Activated T-helper 1 cell treated with anti-CD3 and anti-CD28 coated beads, Interleukin-2, amount 50 U/mL, for 16 hours (primary cell): Measurements from ENCODE around the gene THAP7.
"Not testable (repeated sequence)": the region's sequence is repeated elsewhere in the genome, so short reads cannot be mapped to it uniquely, and the experiment has no call there.

Source experiments
- DNase-seq, 2 donors: peaks; one replicate each; pipeline ENCODE4 v3.0.0-alpha.2; 2020; ENCODE audit warnings: low read depth in 1 of 2, low spot score in 1 of 2

Gene THAP7

GRCh38 chr22:20979940-20980453 lies 21.9 kb downstream of the THAP7 start:
- no peak for DNase-seq

DNA sequence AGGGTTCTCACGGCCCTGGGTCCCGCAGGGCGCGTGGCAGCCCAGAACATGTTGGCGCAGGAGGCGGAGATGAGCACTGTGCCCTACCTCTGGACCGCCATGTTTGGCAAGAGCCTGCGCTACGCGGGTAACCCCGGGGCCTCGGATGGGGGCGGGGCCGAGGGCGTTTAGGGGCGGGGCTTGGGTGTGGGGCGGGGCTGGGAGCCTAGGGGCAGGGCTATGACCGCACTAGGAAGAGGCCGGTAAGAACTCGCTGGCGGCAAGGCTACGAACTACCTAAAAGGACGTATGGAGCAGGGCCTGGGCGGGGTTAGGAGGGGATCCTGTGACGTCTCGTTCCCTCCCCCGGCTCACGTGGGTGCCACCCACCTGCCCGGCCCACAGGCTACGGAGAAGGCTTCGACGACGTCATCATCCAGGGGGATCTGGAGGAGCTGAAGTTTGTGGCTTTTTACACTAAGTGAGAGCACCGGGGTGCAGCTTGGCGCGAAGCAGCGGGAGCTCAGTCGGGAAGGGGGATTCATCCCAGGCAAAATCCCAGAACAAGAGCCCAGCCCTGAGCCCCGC lies 22.6 kb downstream of the THAP7 start:
- peak in 1 of 2 donors; percentile 41 for DNase-seq

DNA sequence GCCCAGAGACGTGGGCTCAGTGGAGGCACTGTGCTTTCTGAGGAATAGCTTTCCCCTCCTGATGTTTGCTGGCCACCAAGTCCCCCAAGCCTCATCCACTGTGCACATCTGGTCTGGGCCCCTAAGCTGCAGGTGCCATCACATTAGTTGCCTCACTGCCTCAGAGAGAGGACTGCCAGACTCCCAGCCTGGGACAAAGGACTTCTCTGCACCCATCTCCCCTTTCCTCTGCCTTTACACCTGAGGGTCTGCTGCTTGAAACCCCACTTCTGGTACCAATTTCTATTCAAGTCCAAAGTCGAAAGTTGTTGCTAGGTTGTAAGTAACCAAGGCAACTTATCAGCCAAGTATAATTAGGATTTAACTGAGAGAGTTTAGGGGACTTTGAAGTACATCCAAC lies 23.5 kb downstream of the THAP7 start:
- no peak for DNase-seq

DNA sequence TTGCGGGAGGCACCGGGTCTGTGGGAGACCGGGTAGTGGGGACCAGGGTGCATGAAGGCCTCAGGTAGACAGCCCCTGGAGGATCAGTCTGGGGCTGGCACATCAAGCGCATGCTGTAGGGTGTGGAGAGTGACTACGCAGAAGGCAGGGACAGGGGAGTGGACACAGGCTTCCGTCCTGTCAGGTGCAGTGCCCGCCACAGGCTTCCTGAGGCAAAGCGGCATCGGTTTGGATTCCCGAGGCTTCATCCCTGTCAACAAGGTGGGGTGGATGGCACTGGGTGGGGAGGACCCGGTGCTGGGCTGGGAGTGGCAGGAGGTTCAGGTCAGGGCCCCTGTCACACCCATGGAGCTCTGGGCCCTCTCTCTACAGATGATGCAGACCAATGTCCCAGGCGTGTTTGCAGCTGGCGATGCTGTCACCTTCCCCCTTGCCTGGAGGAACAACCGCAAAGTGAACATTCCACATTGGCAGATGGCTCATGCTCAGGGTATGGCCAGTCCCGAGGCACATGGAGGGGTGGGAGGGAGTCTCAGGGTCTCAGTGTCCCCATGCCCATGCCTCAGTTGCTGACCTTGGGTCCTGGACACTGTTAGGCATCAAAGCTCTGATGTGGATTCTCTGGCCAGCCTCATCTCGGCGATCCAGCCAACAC lies 24.3 kb downstream of the THAP7 start:
- DNase-seq, result no peak

DNA sequence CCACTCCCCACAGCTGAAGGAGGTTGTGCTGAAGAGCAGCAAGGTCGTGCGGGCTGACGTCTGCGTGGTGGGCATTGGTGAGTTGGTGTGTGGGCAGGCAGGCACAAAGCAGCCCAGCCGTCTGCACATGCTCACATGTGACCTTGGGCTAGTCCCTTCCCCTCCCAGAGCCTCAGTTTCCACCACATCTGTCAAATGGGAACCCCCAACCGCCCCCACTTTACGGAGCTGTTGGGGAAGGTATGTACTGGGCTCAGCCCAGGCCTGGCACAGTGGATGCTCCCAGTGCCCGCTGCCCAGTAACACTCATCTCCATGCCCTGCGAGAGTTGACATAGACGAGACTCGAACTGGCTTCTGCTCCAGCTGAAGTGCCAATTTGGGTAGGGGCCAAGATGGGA lies 24.9 kb downstream of the THAP7 start:
- DNase-seq, result no peak

DNA sequence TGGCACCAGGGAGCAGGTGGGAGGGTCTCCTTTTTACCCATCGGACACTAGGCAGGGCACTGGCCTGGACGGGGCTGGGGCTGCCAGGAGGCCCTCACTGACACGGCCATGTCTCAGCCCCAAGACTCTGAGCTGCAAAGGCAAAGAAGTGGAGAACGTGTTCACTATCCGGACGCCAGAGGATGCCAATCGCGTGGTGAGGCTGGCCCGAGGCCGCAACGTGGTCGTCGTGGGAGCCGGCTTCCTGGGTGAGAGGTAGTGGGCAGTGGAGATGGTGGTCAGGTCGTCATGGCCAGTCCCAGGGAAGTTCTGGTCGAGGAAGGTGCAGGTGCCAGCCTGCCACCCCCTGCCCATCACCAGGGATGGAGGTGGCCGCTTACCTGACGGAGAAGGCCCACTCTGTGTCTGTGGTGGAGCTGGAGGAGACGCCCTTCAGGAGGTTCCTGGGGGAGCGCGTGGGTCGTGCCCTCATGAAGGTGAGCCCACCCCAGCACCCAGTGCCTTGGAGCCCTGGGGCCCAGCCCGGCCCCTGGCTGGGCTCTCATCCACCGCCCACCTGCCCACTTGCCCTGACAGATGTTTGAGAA lies 25.5 kb downstream of the THAP7 start:
- DNase-seq, result no peak

DNA sequence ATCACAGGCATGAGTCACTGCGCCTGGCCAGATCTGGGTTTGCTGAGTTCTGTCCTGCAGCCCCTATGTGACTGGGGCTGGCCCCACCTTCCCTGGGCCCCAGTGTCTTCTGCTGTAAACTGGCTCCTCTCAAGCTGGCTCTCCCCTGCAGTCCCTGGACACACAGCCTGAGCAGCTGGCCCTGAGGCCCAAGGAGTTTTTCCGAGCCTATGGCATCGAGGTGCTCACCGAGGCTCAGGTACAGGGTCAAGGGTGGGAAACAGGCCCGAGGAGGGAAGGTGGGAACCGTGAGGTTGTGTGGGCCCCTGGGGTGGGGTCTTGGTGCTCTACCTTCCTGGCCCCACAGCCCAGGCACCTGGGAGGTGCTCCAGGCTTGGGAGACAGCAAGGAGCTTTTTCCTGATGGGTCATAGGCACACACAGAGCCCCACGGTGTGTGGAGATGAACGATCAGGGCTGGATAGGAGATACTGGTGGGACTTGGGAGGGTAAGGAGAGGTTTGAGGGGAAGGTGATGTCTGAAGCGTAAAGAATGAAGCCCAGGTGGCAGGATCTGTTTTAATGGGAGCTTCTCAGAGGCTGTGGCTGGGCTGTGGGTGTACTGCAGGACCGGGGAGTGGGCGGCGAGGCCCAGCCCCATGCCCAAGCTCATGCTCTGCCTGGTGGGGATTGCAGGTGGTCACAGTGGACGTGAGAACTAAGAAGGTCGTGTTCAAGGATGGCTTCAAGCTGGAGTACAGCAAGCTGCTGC lies 26.2 kb downstream of the THAP7 start:
- DNase-seq, result no peak

GRCh38 chr22:20974336-20974955 lies 27.5 kb downstream of the THAP7 start:
- no peak for DNase-seq

GRCh38 chr22:20973634-20974286 lies 28.2 kb downstream of the THAP7 start:
- DNase-seq, result no peak

GRCh38 chr22:20972933-20973577 lies 28.9 kb downstream of the THAP7 start:
- DNase-seq, result no peak

- not testable (repeated sequence) for DNase-seq
Measured at GRCh38 chr22:20972014-20972694, 29.8 kb downstream of the THAP7 start.

DNA sequence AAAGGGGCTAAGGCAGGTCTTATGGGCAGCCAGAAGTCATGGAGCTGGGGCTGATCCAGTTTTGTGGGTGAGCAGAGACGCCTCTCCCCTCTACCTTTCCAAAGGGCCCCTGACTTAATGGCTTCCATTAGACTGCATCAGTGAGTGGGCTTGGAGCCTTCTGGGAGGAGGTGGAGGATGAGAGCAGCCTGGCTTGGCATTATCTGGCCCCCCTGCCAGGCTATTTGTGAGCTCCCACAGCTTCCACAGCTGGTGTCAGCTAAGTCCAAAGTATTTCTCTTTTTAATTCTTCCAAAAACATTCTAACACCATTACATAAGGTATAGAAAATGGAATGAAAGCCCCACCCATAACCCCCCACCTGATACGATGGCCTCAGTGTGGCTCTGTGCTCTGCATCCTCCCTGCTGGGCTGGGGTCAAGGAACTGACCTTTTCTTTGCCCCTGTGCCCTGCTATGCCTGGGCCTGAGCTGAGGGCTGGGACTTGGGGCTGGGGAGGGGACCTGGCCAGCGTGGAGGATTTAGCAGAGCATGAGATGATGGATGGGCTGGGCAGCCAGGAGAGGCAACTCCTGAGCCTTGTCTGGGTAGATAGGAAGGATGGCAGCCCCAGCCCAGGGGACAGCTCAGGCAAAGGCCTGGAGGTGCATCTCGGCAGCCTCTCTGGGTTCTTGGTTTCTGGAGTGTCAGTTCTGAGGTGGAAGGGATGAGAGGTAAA lies 30.8 kb downstream of the THAP7 start:
- no peak for DNase-seq

DNA sequence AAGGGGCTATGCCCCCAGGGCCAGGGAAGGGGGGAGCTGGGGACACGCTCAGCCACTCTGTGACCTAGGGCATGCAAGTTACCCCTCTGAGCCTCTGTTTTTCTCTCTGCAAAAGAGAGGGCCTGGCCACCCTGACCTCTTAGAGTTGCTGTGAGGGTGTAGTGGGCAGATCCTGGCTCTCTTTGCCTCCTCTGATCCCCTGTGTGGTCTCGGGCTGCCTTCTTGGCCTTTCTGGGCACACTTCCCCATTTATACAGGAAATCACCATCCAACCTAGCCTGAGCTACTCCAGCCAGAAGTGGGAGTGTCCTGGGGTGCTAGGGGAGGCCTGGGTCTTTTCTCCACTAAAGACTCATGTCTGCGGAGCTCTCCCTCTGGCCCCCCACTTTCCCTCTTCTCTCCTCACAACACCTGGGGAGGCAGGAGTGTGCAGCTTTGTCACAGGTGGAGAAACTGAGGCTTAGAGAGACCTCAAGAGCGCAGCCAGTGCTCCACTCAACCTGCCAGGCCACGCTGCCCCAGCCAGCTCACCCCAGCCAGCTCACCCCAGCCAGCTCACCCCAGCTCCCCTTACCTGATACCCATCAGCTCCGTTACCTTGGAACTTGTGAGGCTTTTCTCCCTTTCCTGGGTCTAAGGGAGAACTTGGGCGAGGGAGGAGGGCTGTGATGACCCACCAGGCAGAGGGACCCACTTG lies 33.5 kb downstream of the THAP7 start:
- no peak for DNase-seq

DNA sequence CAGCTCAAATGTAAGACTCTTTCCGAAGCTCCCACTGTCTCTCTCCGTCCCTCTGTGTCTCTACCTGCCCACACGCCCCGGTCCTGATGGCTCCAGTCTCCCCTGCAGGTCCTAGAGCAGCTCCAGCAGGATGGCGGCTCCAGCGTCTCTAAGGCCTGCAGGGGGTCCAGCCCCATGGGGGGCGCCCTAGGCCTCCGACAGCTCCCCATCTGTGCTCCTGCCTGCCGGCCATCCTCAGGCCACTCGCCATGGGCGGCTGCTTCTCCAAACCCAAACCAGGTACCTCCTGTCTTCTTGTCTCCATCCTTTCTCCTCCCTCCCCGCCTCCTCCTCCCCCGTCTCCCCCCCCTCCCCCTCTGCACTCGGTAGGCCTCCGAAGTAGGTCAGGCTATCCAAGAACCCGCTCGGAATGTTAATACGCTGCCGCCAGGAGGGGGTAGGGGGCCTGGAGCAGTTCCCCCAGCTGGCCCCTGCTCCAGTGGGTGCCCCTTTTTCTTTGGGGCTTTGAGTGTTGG lies 34.2 kb downstream of the THAP7 start:
- no peak for DNase-seq

DNA sequence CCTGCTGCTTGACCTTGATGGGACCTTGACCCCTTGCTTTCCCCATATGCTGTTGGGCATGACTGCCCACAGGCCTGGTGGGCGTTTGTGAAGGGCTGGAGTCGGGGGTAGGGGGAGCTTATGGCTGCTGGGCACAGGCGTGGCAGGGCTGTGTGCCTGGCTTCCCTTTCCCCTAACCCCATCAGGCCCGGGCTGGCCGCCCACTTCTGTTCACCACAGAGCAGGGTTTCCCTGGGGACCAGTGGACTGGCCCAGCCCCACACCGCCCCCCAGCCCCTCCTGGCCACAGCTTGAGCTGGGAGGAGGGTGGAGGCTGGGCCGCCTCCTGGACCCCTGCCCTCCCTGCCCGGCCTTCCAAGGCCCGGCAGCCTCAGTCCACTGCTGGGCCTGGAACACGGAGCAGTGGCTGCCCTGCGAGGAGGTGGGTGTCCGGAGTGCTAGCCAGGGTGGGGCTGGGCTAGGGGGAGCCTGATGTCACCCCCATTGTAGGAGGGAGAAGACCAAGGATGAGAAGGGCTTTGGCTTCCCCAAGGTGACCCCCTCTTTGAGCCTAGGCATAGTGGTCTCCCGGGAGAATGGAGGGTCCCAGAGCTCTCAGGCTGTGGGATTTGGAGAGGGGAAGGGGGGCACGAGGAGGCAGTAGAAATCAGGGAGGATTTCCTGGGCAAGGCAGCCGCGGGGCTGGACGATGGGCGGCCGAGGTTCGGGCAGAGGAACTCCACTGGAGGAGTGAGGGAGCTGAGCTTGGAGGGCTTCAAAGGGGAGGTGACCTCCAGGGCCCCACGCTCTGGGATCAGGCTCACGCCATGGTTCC lies 34.8 kb downstream of the THAP7 start, which contains the start of gene AIFM3:
Gene AIFM3 (plus strand): TSS at position 373 of the 814 bp plus-strand sequence. CDS start 690 bp downstream, outside the sequence.
- DNase-seq, result no peak

GRCh38 chr22:20965888-20966855 lies 35.7 kb downstream of the THAP7 start:
- DNase-seq, result no peak
